RWPE2 (cell line): ENCODE data around the gene RIC8B.

Source experiments
- ATAC-seq: fragments of 200-7000 bp; cut with Tn5 transposase; 3 replicates; pipeline ENCODE4 v1.9.1; 2021; ENCODE audit warnings: low read depth
- DNase-seq: peaks from one replicate; pipeline ENCODE4 v3.0.0-alpha.2; 2020; ENCODE audit warnings: low spot score
- H3K27ac ChIP-seq: fragments of 450-650 bp; 2 replicates; pipeline ENCODE4 v1.5.1; 2017; ENCODE audit warnings: mild to moderate bottlenecking; ENCODE audit not compliant: poor library complexity, severe bottlenecking
- H3K27me3 ChIP-seq: fragments of 250-450 bp; sonication (Bioruptor Pico); 2 replicates; pipeline ENCODE4 v1.5.1; 2021; ENCODE audit warnings: mild to moderate bottlenecking, moderate library complexity; ENCODE audit not compliant: insufficient read depth, poor library complexity, severe bottlenecking
- H3K36me3 ChIP-seq: fragments of 250-450 bp; sonication (Bioruptor Pico); 2 replicates; pipeline ENCODE4 v1.5.1; 2020; ENCODE audit warnings: low read depth, mild to moderate bottlenecking, moderate library complexity
- H3K4me1 ChIP-seq: fragments of 250-450 bp; sonication (Bioruptor Pico); 2 replicates; pipeline ENCODE4 v1.5.1; 2021; ENCODE audit warnings: mild to moderate bottlenecking, moderate library complexity; ENCODE audit not compliant: insufficient read depth, poor library complexity, severe bottlenecking
- H3K4me3 ChIP-seq: fragments of 250-450 bp; sonication (Bioruptor Pico); 2 replicates; pipeline ENCODE4 v1.5.1; 2021; ENCODE audit warnings: mild to moderate bottlenecking, moderate library complexity; ENCODE audit not compliant: severe bottlenecking
- H3K9me3 ChIP-seq: fragments of 250-450 bp; sonication (Bioruptor Pico); 2 replicates; pipeline ENCODE4 v1.5.1; 2021; ENCODE audit warnings: mild to moderate bottlenecking, moderate library complexity; ENCODE audit not compliant: severe bottlenecking
- CTCF ChIP-seq: fragments of 450-650 bp; IDR thresholded peaks from one replicate; pipeline ENCODE4 v1.5.1; 2017; ENCODE audit warnings: mild to moderate bottlenecking, moderate library complexity; ENCODE audit not compliant: poor library complexity, severe bottlenecking

Gene RIC8B

GRCh38 chr12:106878804-106879203 lies 104.3 kb downstream of the RIC8B start:
- ATAC-seq = no peak
- DNase-seq = no peak

GRCh38 chr12:106879612-106880011 lies 105.1 kb downstream of the RIC8B start:
- Histone ChIP-seq H3K4me1 (no peaks in the 10 kb centered on the region), H3K4me3 (no peak overlapping the region), H3K9me3 (no peaks in the 10 kb centered on the region), H3K36me3 (peaks cover 3% of the 10 kb centered on the region; the same call in 1 of the 2 replicates), H3K27ac (no peak overlapping the region), H3K27me3 (no peaks in the 10 kb centered on the region)
- DNase-seq = no peak
- TF ChIP-seq CTCF = no peak
- ATAC-seq = no peak

More at GRCh38 chr12:106878804-106879203, 104.3 kb downstream of the RIC8B start:
- Histone ChIP-seq H3K27me3 (no peaks in the 10 kb centered on the region), H3K4me1 (no peaks in the 10 kb centered on the region), H3K36me3 (peaks cover 3% of the 10 kb centered on the region; the same call in 1 of the 2 replicates), H3K9me3 (no peaks in the 10 kb centered on the region), H3K4me3 (no peak overlapping the region), H3K27ac (no peak overlapping the region)
- TF ChIP-seq CTCF = no peak

- TF ChIP-seq CTCF = no peak
- DNase-seq (no peak), ATAC-seq (no peak)
- Histone ChIP-seq H3K27ac (no peak overlapping the region), H3K4me1 (no peaks in the 10 kb centered on the region), H3K4me3 (no peak overlapping the region), H3K36me3 (peaks cover 10% of the 10 kb centered on the region), H3K27me3 (no peaks in the 10 kb centered on the region), H3K9me3 (no peaks in the 10 kb centered on the region)
These were observed 108.9 kb downstream of the RIC8B start for GRCh38 chr12:106883426-106883825.

- Histone ChIP-seq H3K27me3 (no peaks in the 10 kb centered on the region), H3K27ac (no peak overlapping the region), H3K4me1 (no peaks in the 10 kb centered on the region), H3K4me3 (no peak overlapping the region), H3K9me3 (no peaks in the 10 kb centered on the region), H3K36me3 (peaks cover 10% of the 10 kb centered on the region)
- ATAC-seq (no peak), DNase-seq (no peak)
- no peak for TF ChIP-seq CTCF
These were observed 110.5 kb downstream of the RIC8B start for GRCh38 chr12:106885026-106885425.

GRCh38 chr12:106885541-106886249 lies 111.2 kb downstream of the RIC8B start:
- Histone ChIP-seq H3K4me1 (no peaks in the 10 kb centered on the region), H3K9me3 (no peaks in the 10 kb centered on the region), H3K4me3 (no peak overlapping the region), H3K27me3 (no peaks in the 10 kb centered on the region), H3K36me3 (peaks cover 9% of the 10 kb centered on the region), H3K27ac (no peak overlapping the region)
- DNase-seq (no peak), ATAC-seq (no peak)
- no peak for TF ChIP-seq CTCF
